ENCODE results near the gene CTPS2.

The CTPS2 gene

DNA sequence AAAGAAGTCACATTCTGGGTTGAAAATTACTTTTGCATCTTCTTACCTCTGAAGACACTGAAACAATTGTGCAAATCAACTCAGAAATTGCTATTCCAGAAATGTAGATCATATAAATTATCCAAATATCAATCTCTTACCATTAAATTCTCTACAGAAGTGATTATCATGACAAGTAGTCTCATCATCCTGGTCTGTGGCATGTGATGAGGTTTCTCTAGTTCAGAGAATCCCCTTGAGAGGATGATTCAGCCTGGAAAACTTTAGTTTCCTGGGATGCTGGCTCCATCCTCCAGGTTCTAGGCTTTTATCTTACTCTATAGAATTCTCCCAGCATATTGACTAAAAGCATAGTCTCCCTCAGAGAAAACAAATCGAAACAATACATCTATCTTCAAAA lies 138.7 kb downstream of the CTPS2 start:
- no peak for DNase-seq (ENCODE audit: low read depth in 4 of 4, low spot score in 1 of 4)

DNA sequence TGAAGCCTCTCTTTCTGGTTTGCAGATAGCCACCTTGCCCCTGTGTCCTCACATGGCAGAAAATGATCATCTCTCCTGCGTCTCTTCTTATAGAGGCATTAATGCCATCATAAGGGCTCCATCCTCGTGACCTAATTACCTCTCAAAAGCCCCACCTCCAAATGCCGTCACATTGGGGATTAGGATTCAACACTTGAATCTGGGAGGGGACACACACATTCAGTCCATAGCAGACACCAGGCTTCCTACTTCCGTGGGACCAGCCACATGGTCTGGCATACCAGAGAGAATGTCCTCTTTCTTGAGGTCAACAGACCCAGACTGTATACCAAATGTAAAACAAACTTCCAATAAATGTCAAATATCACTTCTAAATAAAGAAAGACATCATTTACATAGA lies 144.8 kb downstream of the CTPS2 start:
- no peak for DNase-seq (ENCODE audit: low read depth in 4 of 4, low spot score in 1 of 4)

- no peak for DNase-seq (ENCODE audit: low read depth in 4 of 4, low spot score in 1 of 4)
Measured at GRCh38 chrX:16566571-16566970, 145.9 kb downstream of the CTPS2 start.

- no peak for DNase-seq (ENCODE audit: low read depth in 4 of 4, low spot score in 1 of 4)
Measured at GRCh38 chrX:16560173-16560572, 152.3 kb downstream of the CTPS2 start.

DNA sequence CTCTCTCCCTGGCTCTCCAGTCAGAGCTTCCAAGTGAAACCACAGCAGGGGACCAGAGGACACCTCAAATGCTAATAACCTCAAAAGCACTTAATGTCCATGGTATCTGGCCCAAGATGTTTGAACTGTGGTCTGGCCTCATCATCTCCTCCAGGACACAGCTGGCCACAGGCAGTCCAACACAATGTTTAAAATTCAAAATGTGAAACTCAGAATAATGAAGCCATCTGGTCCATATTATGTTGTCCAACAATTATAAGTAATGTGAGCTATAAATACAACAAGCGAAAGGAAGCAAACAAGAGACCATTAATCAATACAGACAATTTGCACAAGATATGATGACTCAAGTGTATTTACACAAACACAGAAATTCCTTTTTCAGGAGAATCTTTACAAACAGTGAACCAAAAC lies 153.3 kb downstream of the CTPS2 start:
- DNase-seq (ENCODE audit: low read depth in 4 of 4, low spot score in 1 of 4) = no peak

DNA sequence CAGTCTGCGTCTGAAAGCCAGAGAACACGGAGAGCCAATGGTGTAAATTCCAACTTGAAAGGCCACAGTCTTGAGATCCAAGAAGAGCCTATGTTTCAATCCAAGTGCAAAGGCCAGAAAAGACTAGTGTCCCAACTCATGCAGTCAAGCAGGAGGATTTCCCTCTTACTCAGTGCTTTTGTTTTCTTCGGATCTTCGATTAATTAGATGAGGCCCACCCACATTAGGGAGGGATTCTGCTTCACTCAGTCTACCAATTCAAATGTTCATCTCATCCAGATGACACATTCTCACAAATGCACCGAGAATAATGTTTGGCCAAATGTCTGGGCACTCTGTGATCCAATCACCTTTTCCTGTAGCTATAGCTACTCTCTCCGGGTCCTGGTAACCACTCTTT lies 154.0 kb downstream of the CTPS2 start:
- DNase-seq (ENCODE audit: low read depth in 4 of 4, low spot score in 1 of 4) = no peak

DNA sequence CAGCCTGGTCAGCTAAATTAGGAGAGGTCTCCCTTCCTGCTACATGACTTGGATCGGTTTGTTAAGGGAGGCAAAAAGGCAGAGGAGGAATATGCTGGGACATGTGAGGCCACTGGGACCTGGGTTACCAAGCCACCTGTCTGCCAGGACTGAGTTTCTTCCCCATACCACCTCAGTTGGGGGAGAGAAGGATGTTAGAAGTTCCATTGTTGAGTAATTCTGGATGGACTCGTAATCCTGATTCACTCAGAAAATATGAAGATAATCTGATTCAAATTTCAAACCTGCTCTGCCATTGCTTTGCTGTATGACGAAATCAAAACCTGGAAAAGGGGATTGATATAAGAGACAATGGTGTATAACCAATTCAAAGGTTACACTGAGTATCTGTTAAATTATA lies 159.9 kb downstream of the CTPS2 start:
- DNase-seq (ENCODE audit: low read depth in 4 of 4, low spot score in 1 of 4) = no peak

- no peak for DNase-seq (ENCODE audit: low read depth in 4 of 4, low spot score in 1 of 4)
Measured at GRCh38 chrX:16547644-16548043, 164.8 kb downstream of the CTPS2 start.

DNA sequence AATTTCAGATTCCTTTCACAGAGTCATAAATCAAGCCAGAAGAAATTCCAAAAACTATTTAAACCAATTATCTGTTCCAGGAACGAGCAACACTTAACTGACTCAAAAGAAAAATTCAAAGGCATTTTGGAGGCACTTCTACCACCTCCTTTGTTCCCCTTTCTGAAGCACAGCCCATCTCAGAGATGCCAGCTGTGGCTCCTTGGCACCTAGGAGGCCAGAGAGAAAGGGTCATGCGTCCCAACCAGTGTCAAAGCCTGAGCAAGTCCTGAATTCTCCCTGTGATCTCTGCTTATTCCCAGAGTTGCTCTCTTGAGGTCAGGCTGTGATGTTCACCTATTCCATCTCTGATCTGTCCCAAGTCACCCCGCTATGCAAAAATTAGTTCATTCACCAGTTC lies 167.5 kb downstream of the CTPS2 start:
- no peak for DNase-seq (ENCODE audit: low read depth in 4 of 4, low spot score in 1 of 4)

All from stimulated activated CD4-positive, alpha-beta T cell treated with anti-CD3 and anti-CD28 coated beads, Interleukin-1b, Interleukin-23, amount 100 ng/mL, for 24 hours (primary cell).